ENCODE results near the gene SELENOW.
"Not testable (repeated sequence)": the region's sequence is repeated elsewhere in the genome, so short reads cannot be mapped to it uniquely, and the experiment has no call there.

SELENOW gene
- total RNA-seq, result 18.8 to 73.8 (median 33.7) reads per million in 18 experiments

DNA sequence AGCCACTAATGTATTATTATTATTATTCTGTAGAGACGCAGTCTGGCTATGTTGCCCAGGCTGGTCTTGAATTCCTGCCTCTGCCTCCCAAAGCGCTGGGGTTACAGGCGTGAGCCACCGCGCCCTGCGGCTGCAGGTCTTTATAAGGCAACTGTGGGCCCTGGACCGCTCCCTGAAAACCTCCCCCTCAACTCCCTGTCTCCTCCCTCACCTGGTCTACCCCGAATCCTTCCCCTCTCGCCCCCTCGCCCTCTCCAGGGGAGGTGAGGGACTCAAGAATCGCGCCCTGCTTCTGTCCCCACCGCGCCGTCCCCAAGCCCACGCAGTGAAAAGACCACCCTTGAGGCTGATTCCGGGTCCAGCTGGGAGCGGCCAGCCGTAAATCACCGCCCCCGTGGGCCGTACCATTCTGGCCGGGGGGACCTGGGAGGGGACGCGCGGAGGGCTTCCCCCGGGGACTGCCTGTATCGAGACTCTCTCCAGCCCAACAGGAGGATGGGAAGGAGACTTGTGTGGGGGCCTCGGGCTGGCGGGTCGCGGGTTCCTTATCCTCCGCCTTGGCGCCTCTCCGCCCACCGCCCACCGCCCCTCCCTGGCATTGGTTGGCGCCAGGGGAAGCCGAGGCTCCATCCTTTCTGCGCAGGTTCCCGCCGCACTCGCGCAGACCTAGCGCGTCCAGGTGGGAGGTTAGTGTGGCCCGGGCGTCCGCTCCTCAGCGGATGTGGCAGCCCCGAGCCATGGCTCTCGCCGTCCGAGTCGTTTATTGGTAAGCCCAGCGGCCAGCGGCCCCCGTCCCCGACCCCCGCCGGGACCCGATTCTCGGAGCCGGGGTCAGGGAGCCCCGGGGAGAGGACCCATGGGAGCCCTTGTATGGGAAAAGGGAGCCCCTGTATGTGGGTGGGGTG is at the start of gene SELENOW:
TSS of gene SELENOW (plus strand) at position 655 of the 905 bp plus-strand sequence. CDS start at position 738, 83 bp downstream.
- peak; percentile 44 to 54 for DNase-seq

DNA sequence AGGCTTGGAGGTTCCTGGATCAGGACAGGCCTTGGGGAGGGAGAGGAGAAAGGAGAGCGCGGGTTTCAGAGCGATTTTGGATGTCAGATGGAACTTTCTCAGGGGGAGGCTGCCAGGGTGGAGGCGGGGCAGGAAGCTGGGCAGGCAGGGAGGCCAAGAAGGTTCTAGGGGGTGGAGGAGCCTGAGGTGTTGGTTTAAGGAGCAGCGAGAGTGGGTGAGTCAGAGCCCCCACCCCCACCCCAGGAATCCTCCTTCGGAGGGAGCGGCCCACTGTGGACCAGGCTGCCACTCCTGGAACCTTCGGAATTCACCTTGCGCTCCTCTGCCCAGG is 49.1 kb upstream of the SELENOW start:
- DNase-seq, result no peak

- no peak for DNase-seq
Measured at GRCh38 chr19:47729799-47730520, 48.5 kb upstream of the SELENOW start.

GRCh38 chr19:47730521-47730889 is 48.0 kb upstream of the SELENOW start:
- DNase-seq, result no peak

- no peak for DNase-seq
Measured at GRCh38 chr19:47730910-47731309, 47.6 kb upstream of the SELENOW start.

- no peak for DNase-seq
Measured at GRCh38 chr19:47735131-47735530, 43.4 kb upstream of the SELENOW start.

DNA sequence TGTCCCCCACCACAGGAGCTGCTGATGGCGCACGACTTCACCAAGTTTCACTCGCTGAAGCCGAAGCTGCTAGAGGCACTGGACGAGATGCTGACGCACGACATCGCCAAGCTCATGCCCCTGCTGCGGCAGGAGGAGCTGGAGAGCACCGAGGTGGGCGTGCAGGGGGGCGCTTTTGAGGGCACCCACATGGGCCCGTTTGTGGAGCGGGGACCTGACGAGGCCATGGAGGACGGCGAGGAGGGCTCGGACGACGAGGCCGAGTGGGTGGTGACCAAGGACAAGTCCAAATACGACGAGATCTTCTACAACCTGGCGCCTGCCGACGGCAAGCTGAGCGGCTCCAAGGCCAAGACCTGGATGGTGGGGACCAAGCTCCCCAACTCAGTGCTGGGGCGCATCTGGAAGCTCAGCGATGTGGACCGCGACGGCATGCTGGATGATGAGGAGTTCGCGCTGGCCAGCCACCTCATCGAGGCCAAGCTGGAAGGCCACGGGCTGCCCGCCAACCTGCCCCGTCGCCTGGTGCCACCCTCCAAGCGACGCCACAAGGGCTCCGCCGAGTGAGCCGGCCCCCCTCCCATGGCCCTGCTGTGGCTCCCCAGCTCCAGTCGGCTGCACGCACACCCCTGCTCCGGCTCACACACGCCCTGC is 37.5 kb upstream of the SELENOW start:
- no peak for DNase-seq

GRCh38 chr19:47741544-47742140 is 36.9 kb upstream of the SELENOW start:
- no peak for DNase-seq

GRCh38 chr19:47742634-47743033 is 35.9 kb upstream of the SELENOW start:
- no peak for DNase-seq

DNA sequence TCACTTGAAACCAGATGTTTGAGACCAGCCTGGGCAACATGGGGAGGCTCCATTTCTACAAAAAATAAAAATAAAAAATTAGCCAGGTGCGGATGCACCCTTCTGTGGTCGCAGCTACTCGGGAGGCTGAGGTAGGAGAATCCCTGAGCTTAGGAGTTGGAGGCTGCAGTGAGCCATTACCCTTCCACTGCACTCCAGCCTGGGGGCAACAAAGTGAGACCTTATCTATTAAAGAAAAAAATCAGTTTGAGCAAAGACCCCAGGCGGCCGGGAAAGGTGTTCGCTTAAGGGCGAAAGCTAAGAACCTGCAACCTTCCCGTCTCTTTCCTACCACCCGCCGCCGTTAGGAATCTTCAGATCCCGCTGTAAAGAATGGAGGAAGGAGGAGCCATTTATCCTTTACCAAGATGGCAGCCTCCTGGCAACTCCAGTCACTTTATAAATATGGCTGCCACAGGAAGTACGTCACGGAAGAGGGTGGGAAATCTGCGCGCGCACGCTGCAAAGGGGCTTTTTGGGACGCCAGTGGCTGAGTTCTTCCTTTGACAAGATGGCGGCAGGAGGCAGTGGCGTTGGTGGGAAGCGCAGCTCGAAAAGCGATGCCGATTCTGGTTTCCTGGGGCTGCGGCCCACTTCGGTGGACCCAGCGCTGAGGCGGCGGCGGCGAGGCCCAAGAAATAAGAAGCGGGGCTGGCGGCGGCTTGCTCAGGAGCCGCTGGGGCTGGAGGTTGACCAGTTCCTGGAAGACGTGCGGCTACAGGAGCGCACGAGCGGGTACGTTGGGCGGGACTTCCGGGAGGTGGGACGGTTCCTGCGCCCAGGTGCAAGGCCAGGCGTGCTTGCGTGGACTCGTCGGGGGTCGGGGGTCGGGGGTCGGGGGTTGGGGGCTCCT is 33.2 kb upstream of the SELENOW start, which contains the start of gene NOP53:
TSS of gene NOP53 (plus strand) at position 537 of the 892 bp plus-strand sequence. CDS start at position 551, 14 bp downstream.
- DNase-seq, result peak; percentile 98 to 99

- DNase-seq, result not testable (repeated sequence)
Measured at GRCh38 chr19:47746129-47746528, 32.4 kb upstream of the SELENOW start.

- no peak for DNase-seq
Measured at GRCh38 chr19:47749326-47749725, 29.2 kb upstream of the SELENOW start.

GRCh38 chr19:47750752-47751151 is 27.8 kb upstream of the SELENOW start:
- no peak for DNase-seq

GRCh38 chr19:47752440-47753211 is 25.9 kb upstream of the SELENOW start:
- DNase-seq, result no peak

DNA sequence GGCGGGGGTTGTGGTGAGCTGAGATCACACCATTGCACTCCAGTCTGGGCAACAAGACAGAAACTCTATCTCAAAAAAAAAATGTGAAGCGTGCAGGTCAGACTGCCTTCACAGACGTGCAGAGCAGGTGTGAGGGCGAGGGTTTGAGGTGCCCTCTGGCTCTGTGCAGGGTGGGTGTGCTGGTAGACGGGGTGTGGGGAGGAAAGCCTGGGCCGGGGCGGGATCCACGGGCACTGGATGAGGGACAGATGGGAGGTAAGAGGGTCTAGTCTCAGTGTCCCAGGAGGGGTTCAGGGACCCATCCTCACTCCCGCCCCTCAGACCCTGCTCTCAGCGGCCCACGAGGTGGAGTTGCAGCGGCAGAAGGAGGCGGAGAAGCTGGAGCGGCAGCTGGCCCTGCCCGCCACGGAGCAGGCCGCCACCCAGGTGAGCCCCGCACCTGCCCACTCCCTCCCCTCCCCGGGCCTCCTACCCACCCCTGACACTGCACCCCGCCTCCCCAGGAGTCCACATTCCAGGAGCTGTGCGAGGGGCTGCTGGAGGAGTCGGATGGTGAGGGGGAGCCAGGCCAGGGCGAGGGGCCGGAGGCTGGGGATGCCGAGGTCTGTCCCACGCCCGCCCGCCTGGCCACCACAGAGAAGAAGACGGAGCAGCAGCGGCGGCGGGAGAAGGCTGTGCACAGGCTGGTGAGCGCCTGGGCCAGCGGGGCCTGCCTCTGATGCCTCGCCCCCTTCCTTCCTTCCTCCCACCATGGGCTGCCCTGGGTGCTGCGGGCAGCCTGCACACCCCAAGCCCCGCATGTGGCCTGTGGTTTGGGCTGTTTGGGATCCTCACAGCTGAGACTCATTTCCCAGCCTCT is 24.1 kb upstream of the SELENOW start:
- no peak for DNase-seq

DNA sequence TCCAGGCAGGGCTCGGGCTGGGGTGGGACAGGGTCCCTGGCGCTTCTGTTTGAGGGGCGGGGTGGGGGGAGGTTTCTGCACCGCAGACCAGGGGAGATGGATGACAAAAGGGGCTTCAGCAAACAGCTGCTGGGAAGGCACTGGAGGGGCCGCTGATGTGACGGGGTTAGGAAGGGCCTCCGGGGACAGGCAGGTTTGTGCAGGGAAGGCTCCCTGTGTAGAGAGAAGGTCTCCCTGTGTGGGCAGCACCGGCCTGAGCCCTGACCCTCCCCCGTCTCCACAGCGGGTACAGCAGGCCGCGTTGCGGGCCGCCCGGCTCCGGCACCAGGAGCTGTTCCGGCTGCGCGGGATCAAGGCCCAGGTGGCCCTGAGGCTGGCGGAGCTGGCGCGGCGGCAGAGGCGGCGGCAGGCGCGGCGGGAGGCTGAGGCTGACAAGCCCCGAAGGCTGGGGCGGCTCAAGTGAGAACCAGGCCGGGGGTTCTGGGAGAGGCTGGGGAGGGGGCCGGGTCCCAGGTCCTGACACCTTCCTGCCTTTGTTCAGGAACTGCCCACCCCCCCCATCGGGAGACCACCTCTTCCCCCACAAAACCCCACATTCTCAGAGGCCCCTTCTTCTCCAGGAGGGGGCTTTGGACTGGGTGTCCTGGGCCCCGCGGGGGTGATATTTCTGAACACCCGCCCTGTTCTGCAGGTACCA is 23.3 kb upstream of the SELENOW start:
- no peak for DNase-seq

- no peak for DNase-seq
Measured at GRCh38 chr19:47755762-47756626, 22.5 kb upstream of the SELENOW start.

DNA sequence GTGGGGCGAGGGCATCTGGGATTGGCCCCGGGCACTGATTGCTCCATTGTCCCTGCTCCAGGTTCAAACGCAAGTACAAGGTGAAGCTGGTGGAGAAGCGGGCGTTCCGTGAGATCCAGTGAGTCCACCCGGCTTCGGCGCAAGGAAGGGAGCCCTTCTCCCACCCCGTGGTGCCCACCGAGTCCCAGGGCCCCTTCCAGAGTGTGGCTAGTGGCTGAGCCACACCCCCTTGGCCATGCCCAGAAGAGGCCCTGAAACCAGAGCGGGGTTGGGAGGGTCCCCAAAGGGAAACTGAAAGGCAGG is 21.9 kb upstream of the SELENOW start:
- DNase-seq, result no peak

All from inflammatory macrophage (primary cell).